ENCODE measurements around the gene PPIL1. TPM values are rescaled to one million over a fixed set of nuclear protein-coding genes. Genes with fewer than 3 reads are reported as not detected.

The PPIL1 gene
- total and polyA plus RNA-seq, 2 experiments from 2014 or later: 20.4 to 27.1 TPM

GRCh38 chr6:36807143-36807542 lies 67.5 kb downstream of the PPIL1 start:
- no peaks in the 10 kb centered on the region for H3K9me3 ChIP-seq (ENCODE audit: low read depth)
- H3K9ac ChIP-seq: no peak overlapping the region
- WGBS, 2 experiments (ENCODE audit: low coverage in 1 of 2, low lambda C conversion rate in 2 of 2, missing lambda C conversion rate in 2 of 2): 44 to 46% methylated on average over 5 of the region's 5 CpGs
- peaks cover 9% of the 10 kb centered on the region; the same call in 1 of the 2 replicates for H3K27me3 ChIP-seq (replicated peaks; ENCODE audit: insufficient read depth)
- H3K79me2 ChIP-seq (ENCODE audit: insufficient read depth): no peaks in the 10 kb centered on the region
- no peaks in the 10 kb centered on the region for H4K20me1 ChIP-seq (ENCODE audit: insufficient read depth)
- no peak for DNase-seq
- no peak overlapping the region for H3K4me3 ChIP-seq
- H3K36me3 ChIP-seq (ENCODE audit: low read depth): no peaks in the 10 kb centered on the region
- H3F3A ChIP-seq (ENCODE audit: insufficient read depth): no peaks in the 10 kb centered on the region
- H3K9me2 ChIP-seq (ENCODE audit: insufficient read depth): no peaks in the 10 kb centered on the region
- no peak overlapping the region for H3K4me2 ChIP-seq (ENCODE audit: unreplicated experiment)
- H2AFZ ChIP-seq: no peak overlapping the region
- no peak for TF ChIP-seq EZH2 (IDR thresholded peaks at IDR 0.05; ENCODE audit: insufficient read depth, poor library complexity, severe bottlenecking)
- TF ChIP-seq EZH2phosphoT487 (IDR thresholded peaks at IDR 0.05; ENCODE audit: insufficient read depth, low read depth): no peak
- in situ Hi-C loops (cut with MboI): no loop called here
- no peaks in the 10 kb centered on the region for H3K4me1 ChIP-seq (ENCODE audit: insufficient read depth)
- H3K27ac ChIP-seq: no peak overlapping the region

DNA sequence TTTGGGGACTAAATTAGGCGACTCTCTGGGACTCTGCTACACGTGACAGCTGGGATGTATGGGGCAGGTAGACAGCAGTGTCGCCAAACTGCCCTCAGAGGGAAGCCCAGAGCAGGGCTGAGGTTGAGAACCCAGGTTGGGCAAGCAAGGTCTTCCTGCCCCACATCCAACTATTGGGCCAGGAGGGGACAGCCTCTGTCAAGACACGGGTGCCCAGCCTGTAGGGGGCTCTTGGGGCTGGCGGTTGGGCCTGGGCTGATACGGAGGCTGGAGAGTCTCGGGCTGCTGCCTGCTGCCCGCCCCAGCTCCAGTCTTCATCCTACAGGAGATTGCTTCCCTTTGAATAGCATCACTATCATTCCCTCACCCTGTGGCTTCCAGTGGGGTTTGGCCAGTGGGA lies 68.7 kb downstream of the PPIL1 start:
- Histone ChIP-seq H3F3A (ENCODE audit: insufficient read depth) (no peaks in the 10 kb centered on the region), H3K27ac (no peak overlapping the region), H2AFZ (no peak overlapping the region), H3K27me3 (replicated peaks; ENCODE audit: insufficient read depth) (peaks cover 9% of the 10 kb centered on the region; the same call in 1 of the 2 replicates), H3K9me3 (ENCODE audit: low read depth) (no peaks in the 10 kb centered on the region), H3K9ac (no peak overlapping the region), H3K79me2 (ENCODE audit: insufficient read depth) (no peaks in the 10 kb centered on the region), H4K20me1 (ENCODE audit: insufficient read depth) (no peaks in the 10 kb centered on the region), H3K4me1 (ENCODE audit: insufficient read depth) (no peaks in the 10 kb centered on the region), H3K9me2 (ENCODE audit: insufficient read depth) (no peaks in the 10 kb centered on the region), H3K4me2 (ENCODE audit: unreplicated experiment) (no peak overlapping the region), H3K36me3 (ENCODE audit: low read depth) (no peaks in the 10 kb centered on the region), H3K4me3 (no peak overlapping the region)
- WGBS, 2 experiments (ENCODE audit: low coverage in 1 of 2, low lambda C conversion rate in 2 of 2, missing lambda C conversion rate in 2 of 2): 87 to 92% methylated on average over 8 of the region's 8 CpGs
- TF ChIP-seq EZH2 (IDR thresholded peaks at IDR 0.05; ENCODE audit: insufficient read depth, poor library complexity, severe bottlenecking): no peak
- no peak for TF ChIP-seq EZH2phosphoT487 (IDR thresholded peaks at IDR 0.05; ENCODE audit: insufficient read depth, low read depth)
- in situ Hi-C loops (cut with MboI): no loop called here
- DNase-seq: no peak

GRCh38 chr6:36805096-36805797 lies 69.4 kb downstream of the PPIL1 start:
- H2AFZ ChIP-seq: no peak overlapping the region
- no peaks in the 10 kb centered on the region for H3K9me2 ChIP-seq (ENCODE audit: insufficient read depth)
- no peak overlapping the region for H3K27ac ChIP-seq
- H3K9ac ChIP-seq: no peak overlapping the region
- in situ Hi-C loops (cut with MboI): no loop called here
- no peaks in the 10 kb centered on the region for H4K20me1 ChIP-seq (ENCODE audit: insufficient read depth)
- H3K9me3 ChIP-seq (ENCODE audit: low read depth): no peaks in the 10 kb centered on the region
- no peak for DNase-seq
- H3K79me2 ChIP-seq (ENCODE audit: insufficient read depth): no peaks in the 10 kb centered on the region
- H3K4me3 ChIP-seq: no peak overlapping the region
- peaks cover 9% of the 10 kb centered on the region; the same call in 1 of the 2 replicates for H3K27me3 ChIP-seq (replicated peaks; ENCODE audit: insufficient read depth)
- H3K4me2 ChIP-seq (ENCODE audit: unreplicated experiment): no peak overlapping the region
- H3F3A ChIP-seq (ENCODE audit: insufficient read depth): no peaks in the 10 kb centered on the region
- TF ChIP-seq EZH2phosphoT487 (IDR thresholded peaks at IDR 0.05; ENCODE audit: insufficient read depth, low read depth) (no peak), EZH2 (IDR thresholded peaks at IDR 0.05; ENCODE audit: insufficient read depth, poor library complexity, severe bottlenecking) (no peak)
- no peaks in the 10 kb centered on the region for H3K36me3 ChIP-seq (ENCODE audit: low read depth)
- no peaks in the 10 kb centered on the region for H3K4me1 ChIP-seq (ENCODE audit: insufficient read depth)
- 55 to 56% methylated on average over 7 of the region's 7 CpGs for WGBS, 2 experiments (ENCODE audit: low coverage in 1 of 2, low lambda C conversion rate in 2 of 2, missing lambda C conversion rate in 2 of 2)

Other genes starting within 250 kb of the PPIL1 start
- gene CDKN1A, start 196.1 kb downstream of the PPIL1 start, total RNA-seq (2014; rRNA removed; shearing (Covaris generic)): 469 and 549 TPM in 2 replicates
- 813 and 856 TPM in 2 replicates for gene CDKN1A, start 196.1 kb downstream of the PPIL1 start, polyA plus RNA-seq (2016; fragmentation: Nextera tagmentation; extraction: Ambion mirVana)
- gene RAB44, start 177.0 kb downstream of the PPIL1 start, total RNA-seq (2014; rRNA removed; shearing (Covaris generic)): not detected in 2 replicates
- not detected in 2 replicates for gene RAB44, start 177.0 kb downstream of the PPIL1 start, polyA plus RNA-seq (2016; fragmentation: Nextera tagmentation; extraction: Ambion mirVana)
- gene CPNE5, start 35.4 kb downstream of the PPIL1 start, total RNA-seq (2014; rRNA removed; shearing (Covaris generic)): 0.63 TPM in 1 of 2 replicates, not detected in the other
- 0.14 and 0.23 TPM in 2 replicates for gene CPNE5, start 35.4 kb downstream of the PPIL1 start, polyA plus RNA-seq (2016; fragmentation: Nextera tagmentation; extraction: Ambion mirVana)
- 84.0 and 85.5 TPM in 2 replicates for gene C6orf89, start 11.1 kb upstream of the PPIL1 start, total RNA-seq (2014; rRNA removed; shearing (Covaris generic))
- gene C6orf89, start 11.1 kb upstream of the PPIL1 start, polyA plus RNA-seq (2016; fragmentation: Nextera tagmentation; extraction: Ambion mirVana): 73.8 and 73.9 TPM in 2 replicates
- 181 and 227 TPM in 2 replicates for gene PI16, start 79.9 kb upstream of the PPIL1 start, total RNA-seq (2014; rRNA removed; shearing (Covaris generic))
- gene PI16, start 79.9 kb upstream of the PPIL1 start, polyA plus RNA-seq (2016; fragmentation: Nextera tagmentation; extraction: Ambion mirVana): 390 and 398 TPM in 2 replicates
- 418 and 473 TPM in 2 replicates for gene MTCH1, start 111.4 kb upstream of the PPIL1 start, total RNA-seq (2014; rRNA removed; shearing (Covaris generic))
- 370 and 395 TPM in 2 replicates for gene MTCH1, start 111.4 kb upstream of the PPIL1 start, polyA plus RNA-seq (2016; fragmentation: Nextera tagmentation; extraction: Ambion mirVana)
- gene FGD2, start 130.9 kb upstream of the PPIL1 start, total RNA-seq (2014; rRNA removed; shearing (Covaris generic)): not detected in 2 replicates
- not detected in 2 replicates for gene FGD2, start 130.9 kb upstream of the PPIL1 start, polyA plus RNA-seq (2016; fragmentation: Nextera tagmentation; extraction: Ambion mirVana)